Colonic mucosa (tissue), 4 donors: ENCODE measurements around the gene CNOT6. TPM values are rescaled to one million over a fixed set of nuclear protein-coding genes. Genes with fewer than 3 reads are reported as not detected.
"Not testable (repeated sequence)": the region's sequence is repeated elsewhere in the genome, so short reads cannot be mapped to it uniquely, and the experiment has no call there.

Experiments
- DNase-seq: peaks from one replicate; pipeline ENCODE4 v3.0.0-alpha.2; 2020
- H3K27ac ChIP-seq: fragments of 200-600 bp; one replicate; pipeline ENCODE4 v1.8.0; 2021
- H3K27me3 ChIP-seq: fragments of 200-600 bp; one replicate; pipeline ENCODE4 v1.8.0; 2021
- H3K36me3 ChIP-seq: fragments of 200-600 bp; one replicate; pipeline ENCODE4 v1.8.0; 2021
- H3K4me1 ChIP-seq: fragments of 200-600 bp; one replicate; pipeline ENCODE4 v1.8.0; 2021; ENCODE audit warnings: mild to moderate bottlenecking
- H3K4me3 ChIP-seq: fragments of 200-600 bp; one replicate; pipeline ENCODE4 v1.8.0; 2021
- H3K9ac ChIP-seq, 2 donors: one replicate each; pipeline ENCODE4 v1.7.0; 2013; ENCODE audit warnings: control low read depth in 2 of 2, low read depth in 2 of 2, low read length in 2 of 2
- H3K9me3 ChIP-seq: fragments of 200-600 bp; one replicate; pipeline ENCODE4 v1.8.0; 2021
- intact Hi-C: fragments of 100-400 bp; cut with DNase I; formaldehyde crosslinking; loops from one replicate; pipeline ENCODE4 v1.14.1; 2022
- total RNA-seq, 2 donors: library from RNA; stranded (reverse); fragmentation: NEBNext Ultra II Directional in 1 of 2; extraction: Animal tissue kit (Norgen Biotek cat#: 25700) in 1 of 2; gene quantifications; one replicate each; pipeline ENCODE4 v1.2.1, GENCODE V29; 2021
- TF ChIP-seq, protein P1 (sequence below): fragments of 200-600 bp; IDR thresholded peaks from one replicate; pipeline ENCODE4 v1.8.0; 2022; ENCODE audit warnings: antibody characterized with exemption, mild to moderate bottlenecking
- donor health status: healthy.
- donor health status: DM: no; HTN: no; CAD: no.
- donor health status: DM: no; HTN: no; CAD: no.

Gene CNOT6
- total RNA-seq, 2 donors from 2014 or later = 35.5 to 38.2 TPM

DNA sequence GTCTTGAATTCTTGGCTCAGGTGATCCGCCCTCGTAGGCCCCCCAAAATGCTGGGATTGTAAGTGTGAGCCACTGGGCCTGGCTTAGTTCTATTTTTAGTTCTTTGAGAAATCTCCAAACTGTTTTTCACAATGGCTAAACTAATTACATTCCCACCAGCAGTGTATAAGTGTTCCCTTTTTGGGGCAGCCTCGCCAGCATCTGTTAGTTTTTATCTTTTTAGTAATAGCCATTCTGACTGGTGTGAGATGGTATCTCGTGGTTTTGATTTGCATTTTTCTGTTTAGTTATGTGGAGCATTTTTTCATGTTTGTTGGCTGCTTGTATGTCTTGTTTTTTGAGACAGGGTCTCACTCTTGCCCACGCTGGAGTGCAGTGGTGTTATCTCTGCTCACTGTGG is 28.2 kb downstream of the CNOT6 start:
- Histone ChIP-seq H3K9me3 (no peaks in the 10 kb centered on the region), H3K9ac (no peak overlapping the region), H3K4me3 (no peak overlapping the region), H3K27ac (no peak overlapping the region), H3K4me1 (no peaks in the 10 kb centered on the region), H3K27me3 (no peaks in the 10 kb centered on the region), H3K36me3 (no peaks in the 10 kb centered on the region)
- TF ChIP-seq, protein P1, sequence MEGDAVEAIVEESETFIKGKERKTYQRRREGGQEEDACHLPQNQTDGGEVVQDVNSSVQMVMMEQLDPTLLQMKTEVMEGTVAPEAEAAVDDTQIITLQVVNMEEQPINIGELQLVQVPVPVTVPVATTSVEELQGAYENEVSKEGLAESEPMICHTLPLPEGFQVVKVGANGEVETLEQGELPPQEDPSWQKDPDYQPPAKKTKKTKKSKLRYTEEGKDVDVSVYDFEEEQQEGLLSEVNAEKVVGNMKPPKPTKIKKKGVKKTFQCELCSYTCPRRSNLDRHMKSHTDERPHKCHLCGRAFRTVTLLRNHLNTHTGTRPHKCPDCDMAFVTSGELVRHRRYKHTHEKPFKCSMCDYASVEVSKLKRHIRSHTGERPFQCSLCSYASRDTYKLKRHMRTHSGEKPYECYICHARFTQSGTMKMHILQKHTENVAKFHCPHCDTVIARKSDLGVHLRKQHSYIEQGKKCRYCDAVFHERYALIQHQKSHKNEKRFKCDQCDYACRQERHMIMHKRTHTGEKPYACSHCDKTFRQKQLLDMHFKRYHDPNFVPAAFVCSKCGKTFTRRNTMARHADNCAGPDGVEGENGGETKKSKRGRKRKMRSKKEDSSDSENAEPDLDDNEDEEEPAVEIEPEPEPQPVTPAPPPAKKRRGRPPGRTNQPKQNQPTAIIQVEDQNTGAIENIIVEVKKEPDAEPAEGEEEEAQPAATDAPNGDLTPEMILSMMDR = no peak
- intact Hi-C loops = no loop called here
- DNase-seq = no peak

DNA sequence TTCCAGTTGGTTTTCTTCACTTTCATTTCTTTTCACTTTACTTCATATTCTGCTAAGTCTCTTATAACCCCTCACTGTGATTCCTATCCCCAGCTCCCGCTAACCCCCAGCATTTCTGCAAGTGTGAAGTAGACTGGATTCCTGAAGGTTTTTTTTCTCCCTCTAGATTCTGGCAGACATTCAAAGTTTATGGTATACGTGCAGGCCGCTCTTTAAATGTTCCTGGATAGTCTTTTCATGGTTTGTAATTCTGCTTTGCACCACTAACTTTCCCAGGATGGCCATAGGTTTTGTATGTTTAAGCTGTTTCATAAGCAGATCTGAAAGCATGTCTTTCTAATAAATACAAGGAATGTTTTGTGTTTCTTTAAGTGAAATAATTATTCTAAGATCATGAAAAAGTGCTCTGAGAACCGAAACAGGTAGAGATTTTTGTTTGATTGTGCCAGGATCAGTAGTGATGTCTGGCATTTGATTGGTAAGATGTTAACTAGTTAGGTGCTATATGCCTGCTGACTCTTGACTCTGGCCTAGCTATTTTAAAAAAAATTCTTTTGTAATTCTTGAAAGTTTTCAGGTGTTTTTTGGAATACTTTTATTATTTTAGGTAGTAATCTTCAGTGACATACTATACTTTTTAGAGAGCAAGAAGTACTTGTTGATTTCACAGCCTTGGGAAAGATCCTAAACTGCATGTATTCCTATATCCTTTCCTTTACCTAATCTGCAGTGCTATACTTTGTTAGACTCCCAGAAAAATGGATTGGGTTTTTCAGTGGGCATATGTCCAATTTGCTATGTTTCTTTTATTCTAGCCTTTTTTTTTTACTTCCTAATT is 29.7 kb downstream of the CNOT6 start:
- Histone ChIP-seq H3K4me3 (no peak overlapping the region), H3K27ac (no peak overlapping the region), H3K27me3 (no peaks in the 10 kb centered on the region), H3K36me3 (no peaks in the 10 kb centered on the region), H3K9me3 (no peaks in the 10 kb centered on the region), H3K4me1 (no peaks in the 10 kb centered on the region), H3K9ac (no peak overlapping the region)
- TF ChIP-seq, protein P1 = no peak
- no peak for DNase-seq
- intact Hi-C loops = no loop called here

DNA sequence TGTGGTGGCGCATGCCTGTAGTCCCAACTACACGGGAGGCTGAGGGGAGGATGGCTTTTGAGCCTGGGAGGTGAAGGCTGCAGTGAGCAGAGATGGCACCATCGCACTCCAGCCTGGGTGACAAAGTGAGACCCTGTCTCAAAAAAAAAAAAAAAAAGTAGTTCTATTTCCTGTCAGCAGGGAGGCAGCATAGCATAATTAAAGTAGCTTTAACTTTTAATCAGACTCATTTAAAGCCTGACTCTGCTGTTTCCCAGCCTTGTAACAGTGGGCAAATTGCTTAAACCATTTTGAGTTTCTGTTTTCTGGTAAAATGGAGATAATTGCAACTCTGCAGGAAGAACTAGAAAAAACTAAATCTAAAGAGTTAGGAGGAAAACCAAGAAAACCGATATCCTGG is 31.2 kb downstream of the CNOT6 start:
- DNase-seq = no peak
- no peak overlapping the region for H3K9ac ChIP-seq
- H3K4me1 ChIP-seq = no peaks in the 10 kb centered on the region
- H3K27ac ChIP-seq = no peak overlapping the region
- intact Hi-C loops = no loop called here
- no peaks in the 10 kb centered on the region for H3K36me3 ChIP-seq
- TF ChIP-seq, protein P1 = no peak
- H3K9me3 ChIP-seq = no peaks in the 10 kb centered on the region
- no peaks in the 10 kb centered on the region for H3K27me3 ChIP-seq
- H3K4me3 ChIP-seq = no peak overlapping the region

DNA sequence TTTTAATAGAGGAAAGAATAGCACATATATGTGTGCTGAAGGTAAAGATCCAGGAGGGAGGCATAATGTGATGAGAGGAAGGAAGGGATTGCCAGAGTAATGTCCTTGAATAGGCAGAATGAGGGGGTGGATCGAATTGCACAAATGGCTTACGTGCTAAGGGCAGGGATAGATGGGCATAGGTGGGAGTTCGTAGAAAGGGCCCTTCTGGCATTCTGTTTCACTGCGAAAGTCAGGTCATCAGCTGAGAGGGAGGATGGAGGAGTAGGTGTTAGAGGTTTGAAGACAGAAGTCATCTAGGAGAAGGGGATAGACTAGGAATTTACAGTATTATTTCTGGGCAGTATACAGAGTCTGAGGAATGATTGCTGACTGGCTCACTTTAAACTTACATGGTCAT is 32.1 kb downstream of the CNOT6 start:
- intact Hi-C loops = no loop called here
- TF ChIP-seq, protein P1 = no peak
- no peak overlapping the region for H3K4me3 ChIP-seq
- DNase-seq = no peak
- no peaks in the 10 kb centered on the region for H3K9me3 ChIP-seq
- H3K27ac ChIP-seq = no peak overlapping the region
- H3K4me1 ChIP-seq = no peaks in the 10 kb centered on the region
- no peaks in the 10 kb centered on the region for H3K36me3 ChIP-seq
- no peaks in the 10 kb centered on the region for H3K27me3 ChIP-seq
- H3K9ac ChIP-seq = no peak overlapping the region

DNA sequence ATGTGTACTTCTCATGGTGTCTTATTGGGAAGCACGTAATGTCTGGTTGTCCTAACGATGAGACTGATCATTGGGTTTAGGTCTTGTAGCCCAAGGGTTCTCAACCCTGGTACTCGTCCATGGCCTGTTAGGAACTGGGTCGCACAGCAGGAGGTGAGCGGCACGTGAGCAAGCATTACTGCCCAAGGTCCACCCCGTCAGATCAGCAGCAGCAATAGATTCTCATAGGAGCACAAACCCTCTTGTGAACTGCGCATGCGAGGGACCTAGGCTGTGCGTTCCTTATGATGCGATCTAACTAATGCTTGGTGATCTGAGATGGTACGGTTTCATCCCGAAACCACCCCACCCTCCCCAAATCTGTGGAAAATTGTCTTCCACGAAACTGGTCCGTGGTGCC is 33.5 kb downstream of the CNOT6 start:
- no peaks in the 10 kb centered on the region for H3K9me3 ChIP-seq
- no peaks in the 10 kb centered on the region for H3K36me3 ChIP-seq
- TF ChIP-seq, protein P1 = no peak
- no peaks in the 10 kb centered on the region for H3K4me1 ChIP-seq
- no peaks in the 10 kb centered on the region for H3K27me3 ChIP-seq
- H3K9ac ChIP-seq = no peak overlapping the region
- intact Hi-C loops = no loop called here
- DNase-seq = no peak
- no peak overlapping the region for H3K27ac ChIP-seq
- no peak overlapping the region for H3K4me3 ChIP-seq

DNA sequence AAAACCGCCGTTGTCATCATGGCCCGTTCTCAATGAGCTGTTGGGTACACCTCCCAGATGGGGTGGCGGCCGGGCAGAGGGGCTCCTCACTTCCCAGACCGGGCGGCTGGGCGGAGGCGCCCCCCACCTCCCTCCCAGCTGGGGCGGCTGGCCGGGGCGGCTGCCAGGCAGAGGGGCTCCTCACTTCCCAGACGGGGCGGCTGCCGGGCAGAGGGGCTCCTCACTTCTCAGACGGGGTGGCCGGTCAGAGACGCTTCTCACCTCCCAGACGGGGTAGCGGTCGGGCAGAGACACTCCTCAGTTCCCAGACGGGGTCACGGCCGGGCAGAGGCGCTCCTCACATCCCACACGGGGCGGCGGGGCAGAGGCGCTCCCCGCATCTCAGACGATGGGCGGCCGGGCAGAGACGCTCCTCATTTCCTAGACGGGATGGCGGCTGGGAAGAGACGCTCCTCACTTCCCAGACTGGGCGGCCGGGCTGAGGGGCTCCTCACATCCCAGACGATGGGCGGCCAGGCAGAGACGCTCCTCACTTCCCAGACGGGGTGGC is 36.9 kb downstream of the CNOT6 start:
- H3K27me3 ChIP-seq, H3K9me3 ChIP-seq, H3K36me3 ChIP-seq, intact Hi-C loops, H3K27ac ChIP-seq, H3K4me1 ChIP-seq, DNase-seq, H3K9ac ChIP-seq, H3K4me3 ChIP-seq: not testable (repeated sequence)
